GM19240 (cell line): ENCODE results near the gene LAMTOR3.

Experiments
- DNase-seq: peaks from one replicate; pipeline ENCODE4 v3.0.0; 2011; ENCODE audit warnings: low spot score; ENCODE audit not compliant: insufficient read length

Gene LAMTOR3, protein sequence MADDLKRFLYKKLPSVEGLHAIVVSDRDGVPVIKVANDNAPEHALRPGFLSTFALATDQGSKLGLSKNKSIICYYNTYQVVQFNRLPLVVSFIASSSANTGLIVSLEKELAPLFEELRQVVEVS

DNA sequence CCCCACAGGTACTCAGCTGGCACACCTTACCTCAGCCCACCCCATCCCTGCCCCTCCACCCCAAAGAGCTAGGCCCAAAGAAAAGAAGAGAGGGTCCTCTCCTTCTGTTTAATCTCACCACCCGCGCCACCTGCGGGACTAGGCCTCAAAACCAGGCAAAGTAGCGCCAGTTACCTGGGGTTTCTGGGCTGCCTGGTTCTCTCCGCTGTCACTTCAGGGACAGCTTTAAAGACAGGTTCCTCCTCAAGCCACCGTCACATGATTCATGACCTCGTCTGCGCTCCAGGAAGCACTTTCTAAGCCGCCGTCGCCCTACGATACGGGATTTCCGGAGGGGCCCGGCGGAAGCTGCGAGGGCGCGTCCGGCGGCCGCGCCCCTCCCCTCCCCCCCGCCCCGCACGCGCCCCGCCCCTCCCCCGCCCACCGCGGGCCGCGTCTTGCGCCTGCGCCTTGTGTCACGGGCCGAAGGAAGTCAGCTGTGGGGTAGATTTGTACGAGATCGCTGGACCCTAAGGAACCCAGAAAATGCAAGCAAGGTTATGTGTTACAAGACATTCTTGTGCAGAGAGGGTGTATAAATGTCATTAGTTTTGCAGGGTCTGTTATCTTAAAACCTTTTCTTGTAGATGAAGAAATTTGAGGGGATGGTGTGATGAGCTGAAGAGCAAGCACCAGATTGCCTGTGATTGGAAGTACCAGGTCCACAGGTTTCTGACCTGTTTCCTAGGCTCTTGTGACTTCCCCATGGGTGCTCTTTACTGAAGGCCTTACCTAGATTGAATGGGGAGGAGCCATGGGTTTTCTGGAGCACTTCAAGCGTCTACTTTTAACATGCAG is at the start of gene LAMTOR3:
TSS of gene LAMTOR3 (minus strand) at position 267 of the 837 bp plus-strand sequence. CDS start 464 bp downstream, outside the sequence.
- peak; percentile 53 for DNase-seq

DNA sequence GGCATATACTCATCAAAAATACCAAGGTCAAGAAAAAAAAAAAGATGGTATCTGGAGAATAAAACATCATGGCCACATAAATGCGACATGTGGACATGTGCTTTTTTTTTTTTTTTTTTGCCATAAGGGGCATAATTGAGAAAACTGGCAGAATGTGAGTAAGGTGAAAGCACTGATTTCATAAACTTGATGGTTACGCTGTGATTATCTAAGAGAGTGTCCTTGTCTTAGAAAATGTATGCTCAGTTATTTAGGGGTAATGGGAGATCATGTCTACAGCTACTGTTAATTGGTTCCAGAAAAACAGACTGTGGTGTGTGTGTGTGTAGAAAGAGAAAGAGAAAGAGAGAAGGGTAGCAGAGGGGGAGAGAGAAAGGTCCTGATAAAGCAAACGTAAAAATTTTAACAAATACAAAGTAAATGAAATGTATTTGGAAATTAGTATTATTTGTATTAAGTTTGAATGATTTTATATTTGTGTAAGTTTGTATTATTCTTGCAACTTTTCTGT is 44.1 kb upstream of the LAMTOR3 start:
- DNase-seq, result no peak

DNA sequence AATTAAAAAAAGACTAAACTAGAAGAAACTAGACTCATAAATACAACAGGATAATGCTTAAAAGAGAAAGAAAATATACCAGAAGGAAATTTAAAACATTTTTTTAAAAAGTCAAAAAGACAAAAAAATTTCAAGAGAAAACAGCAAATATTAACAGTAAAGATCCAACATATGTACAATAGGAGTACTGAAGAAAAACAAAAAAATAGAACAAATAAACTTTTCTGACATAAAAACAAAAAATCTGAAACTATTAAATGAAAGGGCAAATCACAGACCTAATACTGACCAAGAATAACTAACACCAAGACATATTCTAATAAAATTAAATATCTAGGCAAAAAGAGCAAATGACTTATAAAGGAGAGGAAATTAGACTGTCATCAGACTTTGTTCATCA is 40.7 kb upstream of the LAMTOR3 start:
- DNase-seq, result no peak

DNA sequence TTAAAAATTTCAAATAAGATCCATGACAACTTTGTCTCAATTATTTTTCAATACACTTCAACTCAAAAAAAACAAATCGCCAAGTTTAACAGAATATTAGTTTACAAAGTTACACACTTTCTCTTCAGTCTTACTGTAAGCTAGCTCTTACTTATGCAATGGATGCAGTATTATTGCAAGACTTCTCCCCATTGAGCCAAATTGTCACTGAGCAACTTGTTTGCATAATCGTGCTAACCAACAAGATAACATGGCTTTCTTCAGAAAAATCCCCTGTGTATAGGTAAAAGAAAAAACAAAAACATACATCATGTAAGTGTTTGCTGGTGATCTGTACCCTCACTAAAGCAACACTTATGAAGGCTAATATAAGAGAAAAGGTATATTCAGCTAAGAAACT is 33.3 kb upstream of the LAMTOR3 start:
- no peak for DNase-seq

DNA sequence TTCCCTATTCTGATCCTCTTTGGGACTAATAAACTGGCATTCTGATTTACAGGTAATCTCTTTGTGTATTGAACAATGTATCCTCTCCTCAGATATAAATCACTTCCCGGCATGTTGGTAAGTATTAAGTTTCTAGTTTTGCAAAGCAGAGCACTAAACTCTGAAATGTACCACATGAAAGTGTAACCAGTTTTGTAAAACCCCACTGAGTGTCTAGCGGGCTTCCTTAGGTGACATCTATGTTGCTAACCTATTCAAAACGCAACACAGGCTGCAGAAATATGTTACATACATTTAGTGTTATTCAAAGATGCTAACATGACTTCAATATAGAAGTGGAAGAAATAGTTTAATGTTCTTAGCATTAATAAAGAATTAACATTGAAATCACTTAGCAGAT is 26.9 kb upstream of the LAMTOR3 start:
- no peak for DNase-seq

DNA sequence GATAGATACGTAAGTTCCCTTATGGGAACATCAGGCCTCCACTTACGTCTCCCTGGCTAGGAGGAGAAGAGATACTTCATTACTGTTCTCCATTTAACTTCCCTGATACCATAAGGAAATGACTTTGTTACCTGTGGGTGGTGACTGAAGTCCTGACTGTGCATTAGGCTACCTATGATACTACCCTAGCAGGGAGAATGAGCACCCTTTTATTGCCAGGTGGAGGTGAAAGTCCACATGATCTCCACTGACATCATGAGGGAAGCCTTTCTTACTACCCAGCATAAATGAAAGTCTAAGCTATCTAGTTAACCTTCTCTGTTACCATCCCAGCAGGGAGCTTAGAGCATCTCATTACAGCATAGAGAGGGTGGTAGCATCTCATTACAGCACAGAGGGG is 24.4 kb upstream of the LAMTOR3 start:
- DNase-seq, result no peak

DNA sequence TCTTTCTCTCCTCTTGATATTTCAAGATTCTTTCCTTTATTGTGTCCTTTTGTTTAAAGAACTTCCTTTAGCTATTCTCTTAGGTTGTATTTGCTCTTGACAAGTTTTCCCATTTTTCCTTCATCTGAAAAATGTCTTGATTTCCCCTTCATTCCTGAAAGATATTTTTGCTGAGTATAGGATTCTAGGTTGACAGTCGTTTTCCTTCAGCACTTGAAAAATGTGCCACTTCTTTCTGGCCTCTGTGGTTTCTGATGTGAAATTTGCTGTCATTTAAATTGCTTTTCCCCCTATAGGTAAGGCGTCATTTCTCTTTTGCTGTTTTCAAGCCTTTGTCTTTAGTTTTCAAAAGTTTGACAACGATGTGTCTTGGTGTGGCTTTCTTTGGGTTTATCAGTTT is 23.3 kb upstream of the LAMTOR3 start:
- DNase-seq, result no peak

DNA sequence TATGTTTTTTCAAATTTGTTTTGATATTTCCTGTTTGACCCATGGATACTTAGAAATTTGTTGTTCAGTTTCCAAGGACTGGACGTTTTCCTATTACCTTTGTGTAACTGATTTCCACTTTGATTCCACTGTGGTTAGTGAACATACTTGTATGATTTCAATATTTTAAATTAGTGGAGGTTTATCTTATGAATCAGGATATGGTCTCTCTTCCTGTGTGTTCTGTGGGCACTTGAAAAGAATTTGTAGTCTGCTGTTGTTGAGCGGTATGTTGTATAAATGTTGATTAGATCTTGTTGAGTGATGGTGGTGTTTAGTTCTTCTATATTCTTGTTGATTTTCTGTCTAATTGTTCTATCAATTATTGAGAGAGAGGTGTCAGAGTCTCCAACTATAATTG is 21.2 kb upstream of the LAMTOR3 start:
- no peak for DNase-seq

DNA sequence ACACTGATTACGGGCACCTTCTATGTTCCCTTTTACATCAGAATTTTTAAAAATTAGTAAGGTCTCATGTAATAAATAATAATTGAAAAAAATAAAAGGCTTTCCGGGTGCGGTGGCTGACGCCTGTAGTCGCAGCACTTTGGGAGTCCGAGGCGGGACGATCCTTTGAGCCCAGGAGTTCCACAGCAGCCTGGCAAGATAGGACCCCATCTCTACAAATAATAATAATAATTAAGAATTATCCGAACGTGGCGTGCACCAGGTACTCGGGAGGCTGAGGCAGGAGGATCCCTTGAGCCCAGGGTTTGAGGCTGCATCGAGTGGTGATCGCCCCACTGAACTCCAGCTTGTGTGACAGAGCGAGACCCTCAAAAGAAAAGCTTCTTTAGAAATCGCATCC is 771 bp upstream of the LAMTOR3 start:
- DNase-seq, result no peak

DNA sequence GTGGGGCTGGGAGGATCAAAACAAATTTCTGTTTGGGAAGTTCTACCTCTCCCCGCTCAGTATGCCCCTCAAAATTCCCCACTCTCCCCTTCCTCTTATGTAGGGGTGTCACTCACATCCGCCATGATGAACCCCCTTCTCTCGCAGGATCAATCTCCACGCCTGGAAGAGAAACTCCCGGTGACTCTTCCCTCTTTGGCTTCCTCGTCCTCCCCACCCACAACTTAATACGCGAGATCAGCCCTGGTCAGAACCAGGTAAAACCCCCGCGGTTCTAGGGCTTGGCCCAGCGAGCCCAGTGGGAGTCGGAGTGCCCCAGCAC is 427 bp downstream of the LAMTOR3 start:
- no peak for DNase-seq

DNA sequence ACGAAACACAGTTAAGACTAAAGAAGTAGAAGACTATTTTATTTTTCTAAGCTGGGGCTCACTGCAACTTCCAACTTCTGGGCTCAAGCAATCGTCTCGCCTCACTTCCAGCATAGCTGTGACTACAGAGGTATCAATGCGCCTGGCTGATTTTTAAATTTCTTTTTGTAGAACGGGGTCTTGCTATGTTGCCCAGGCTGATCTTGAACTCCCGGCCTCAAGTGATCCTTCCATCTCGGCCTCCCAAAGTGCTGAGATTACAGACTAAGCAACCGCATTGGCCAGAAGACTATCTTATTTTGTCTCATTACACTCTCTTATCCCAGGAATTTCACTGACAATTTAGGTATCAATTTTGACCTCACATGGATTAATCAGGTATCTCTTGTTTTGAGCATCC is 1.2 kb downstream of the LAMTOR3 start:
- DNase-seq, result no peak

DNA sequence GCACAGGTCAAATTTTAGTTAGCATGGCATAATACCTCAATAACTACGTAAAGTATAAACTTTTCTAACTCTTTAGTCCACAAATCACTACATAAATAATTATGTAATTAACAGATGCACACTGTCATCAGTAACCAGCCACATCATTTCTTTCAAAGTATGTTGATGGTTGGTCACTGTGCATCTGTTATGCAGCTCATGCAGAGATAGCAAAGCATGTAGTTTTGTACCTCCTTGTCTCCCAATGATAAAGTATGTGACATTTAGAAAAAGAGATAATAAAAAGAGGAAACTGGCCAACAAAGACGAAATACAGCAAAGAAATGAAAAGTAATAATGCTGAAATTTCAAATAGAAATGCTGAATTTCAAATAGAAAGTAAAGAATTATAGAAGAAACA is 2.9 kb downstream of the LAMTOR3 start:
- no peak for DNase-seq

DNA sequence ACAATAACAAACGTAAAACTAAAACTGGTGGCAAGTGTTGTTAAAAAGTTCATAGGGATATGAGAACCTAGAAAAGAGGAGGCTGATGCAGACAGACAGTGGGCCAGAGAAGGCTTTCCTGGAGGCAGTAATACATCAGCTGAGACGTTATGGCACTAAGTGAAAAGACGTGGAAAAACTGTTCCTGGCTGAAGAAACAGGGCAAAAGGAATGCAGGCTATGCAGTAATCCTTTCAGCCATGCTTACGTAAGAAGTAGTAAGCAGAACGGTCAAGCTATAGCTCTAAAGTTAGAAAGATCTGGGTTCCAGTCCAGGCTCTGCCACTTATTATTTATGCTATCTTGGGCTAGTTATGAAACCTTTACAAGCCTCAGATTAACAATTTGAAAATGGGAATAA is 6.4 kb downstream of the LAMTOR3 start:
- DNase-seq, result no peak

DNA sequence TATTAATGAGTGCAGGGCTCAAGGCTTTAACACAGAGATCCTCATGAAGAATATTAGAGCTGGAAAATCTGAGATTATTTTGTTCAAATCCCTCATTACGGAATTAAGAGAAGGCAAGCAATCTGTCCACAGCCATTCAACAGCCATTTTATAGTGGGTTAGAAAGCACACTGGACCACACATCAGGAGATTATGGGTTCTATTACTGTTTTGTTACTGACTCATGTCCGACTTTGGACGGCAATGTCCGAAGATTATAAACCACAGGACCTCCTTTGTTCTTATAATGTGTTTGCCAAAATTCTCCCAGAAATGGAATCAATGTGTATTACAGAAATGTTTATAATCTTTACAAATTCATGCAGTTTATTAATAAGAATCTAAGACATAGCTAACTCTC is 8.1 kb downstream of the LAMTOR3 start:
- DNase-seq, result no peak

DNA sequence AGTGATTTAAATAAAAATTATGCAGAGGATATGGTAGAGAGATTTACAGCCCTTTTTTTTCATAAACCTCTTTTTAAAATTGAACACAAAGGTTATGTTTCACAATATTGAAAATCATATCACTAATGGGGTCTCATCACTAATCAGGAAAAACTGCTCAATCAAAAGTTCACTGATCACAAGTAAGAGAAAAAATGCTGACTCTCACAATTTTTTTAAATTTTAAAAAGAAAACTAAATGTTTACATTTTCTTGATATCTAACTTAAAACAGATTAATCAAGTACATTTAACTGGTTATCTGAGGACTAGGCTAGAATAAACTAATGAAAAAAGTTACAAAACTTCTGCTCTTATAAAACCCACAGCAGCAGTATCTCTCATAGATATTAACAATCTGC is 8.5 kb downstream of the LAMTOR3 start:
- DNase-seq, result no peak

DNA sequence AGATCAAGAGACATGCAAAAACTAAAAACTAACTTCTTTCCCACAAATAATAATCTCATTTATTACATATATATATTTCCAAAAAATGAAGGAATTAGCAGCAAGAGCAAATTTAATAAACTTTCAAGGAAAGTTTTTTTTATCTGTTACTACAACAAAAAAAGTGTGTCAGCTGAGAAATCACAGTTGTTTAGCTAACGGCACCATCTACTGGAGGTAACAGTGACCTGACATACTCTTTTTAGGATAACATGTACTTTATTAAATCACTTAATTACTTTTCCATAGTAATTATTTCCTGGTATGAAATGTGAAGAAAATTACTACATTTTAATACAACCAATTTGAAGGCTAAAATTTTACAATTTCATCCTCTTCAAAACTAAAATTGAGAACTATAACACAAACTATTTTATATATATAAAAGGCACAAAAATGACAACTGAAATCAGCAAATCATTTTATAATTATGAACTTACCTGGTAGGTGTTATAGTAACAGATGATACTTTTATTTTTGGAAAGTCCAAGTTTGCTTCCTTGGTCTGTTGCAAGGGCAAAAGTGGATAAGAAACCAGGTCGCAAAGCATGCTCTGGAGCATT is 9.1 kb downstream of the LAMTOR3 start:
- DNase-seq, result no peak

DNA sequence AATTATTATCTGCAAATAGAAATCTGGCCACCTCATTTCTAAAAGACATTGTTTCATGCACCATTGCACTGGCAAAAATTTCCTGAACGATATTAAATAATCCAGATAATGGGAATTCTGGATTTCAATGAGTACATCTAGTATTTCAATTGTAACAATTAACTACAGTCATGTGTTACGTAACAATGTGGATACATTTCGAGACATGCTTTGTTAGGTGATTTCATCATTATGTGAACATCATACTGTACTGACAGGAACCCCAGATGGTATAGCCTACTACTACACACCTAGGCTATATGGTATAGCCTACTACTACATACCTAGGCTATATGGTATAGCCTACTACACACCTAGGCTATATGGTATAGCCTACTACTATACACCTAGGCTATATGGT is 14.8 kb downstream of the LAMTOR3 start:
- no peak for DNase-seq

DNA sequence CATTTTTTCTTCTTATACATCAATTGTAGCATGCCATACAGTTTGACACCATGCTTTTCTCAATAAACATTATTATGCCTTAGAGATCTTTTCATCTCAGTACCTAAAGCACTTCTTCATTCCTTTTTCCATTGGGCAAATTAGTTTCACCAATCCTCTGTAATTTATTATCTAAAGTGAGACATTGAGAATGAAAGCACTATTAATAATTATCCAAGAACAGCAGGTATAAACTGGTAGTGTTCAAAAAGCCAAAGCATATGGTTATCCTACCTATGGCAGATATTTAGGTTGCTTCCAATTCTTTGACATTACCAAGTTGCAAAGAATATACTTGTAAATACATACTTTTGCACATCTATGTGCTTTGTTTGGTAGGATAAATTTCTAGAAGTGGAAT is 15.6 kb downstream of the LAMTOR3 start:
- no peak for DNase-seq

DNA sequence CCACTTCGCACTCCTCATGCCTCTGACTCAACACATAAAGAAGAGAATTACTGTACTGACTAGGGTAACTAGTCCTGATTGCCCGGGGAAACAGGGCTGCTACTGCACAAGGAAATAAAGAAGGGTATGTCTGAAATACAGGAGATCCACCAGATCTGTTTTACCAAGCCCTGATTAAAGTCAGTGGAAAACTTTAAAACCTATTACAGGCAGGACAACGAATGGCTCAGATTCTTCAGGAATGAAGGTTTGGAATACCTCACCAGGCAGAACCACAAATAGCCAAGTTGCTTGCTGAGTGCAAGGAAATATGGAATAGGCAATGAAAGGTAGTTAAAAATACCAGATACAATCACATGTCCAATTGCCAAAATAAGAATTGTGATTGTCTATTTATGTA is 17.3 kb downstream of the LAMTOR3 start:
- no peak for DNase-seq

DNA sequence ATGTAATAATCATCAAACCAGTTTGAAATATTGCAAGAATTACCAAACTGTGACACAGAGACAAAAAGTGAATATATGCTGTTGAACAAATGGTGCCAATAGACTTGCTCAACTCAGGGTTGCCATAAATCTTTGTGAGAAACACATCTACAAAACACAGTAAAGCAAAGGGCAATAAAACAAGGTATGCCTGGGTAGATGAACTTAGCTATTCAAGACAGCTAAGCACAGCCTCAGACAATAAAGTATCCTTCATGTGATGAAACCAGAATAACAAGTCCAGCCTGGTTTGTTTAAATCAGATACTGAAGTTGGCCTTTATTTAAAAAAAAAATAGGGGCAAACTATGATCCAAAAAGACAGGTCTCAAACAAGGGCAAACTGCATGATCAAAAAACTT is 19.2 kb downstream of the LAMTOR3 start:
- DNase-seq, result no peak

DNA sequence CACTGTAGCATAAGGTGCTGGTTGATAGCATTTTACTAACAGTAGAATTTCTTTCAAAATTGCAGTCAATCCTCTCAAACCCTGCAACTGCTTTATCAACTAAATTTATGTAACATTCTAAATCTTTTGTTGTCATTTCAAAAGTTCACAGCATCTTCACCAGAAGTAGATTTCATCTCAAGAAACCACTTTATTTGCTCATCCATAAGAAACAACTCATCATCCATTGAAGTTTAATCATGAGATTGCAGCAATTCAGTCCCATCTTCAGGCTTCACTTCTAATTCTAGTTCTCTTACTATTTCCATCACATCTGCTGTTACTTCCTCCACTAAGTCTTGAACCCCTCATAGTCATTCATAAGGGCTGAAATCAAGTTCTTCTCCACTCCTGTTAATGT is 21.7 kb downstream of the LAMTOR3 start:
- no peak for DNase-seq

DNA sequence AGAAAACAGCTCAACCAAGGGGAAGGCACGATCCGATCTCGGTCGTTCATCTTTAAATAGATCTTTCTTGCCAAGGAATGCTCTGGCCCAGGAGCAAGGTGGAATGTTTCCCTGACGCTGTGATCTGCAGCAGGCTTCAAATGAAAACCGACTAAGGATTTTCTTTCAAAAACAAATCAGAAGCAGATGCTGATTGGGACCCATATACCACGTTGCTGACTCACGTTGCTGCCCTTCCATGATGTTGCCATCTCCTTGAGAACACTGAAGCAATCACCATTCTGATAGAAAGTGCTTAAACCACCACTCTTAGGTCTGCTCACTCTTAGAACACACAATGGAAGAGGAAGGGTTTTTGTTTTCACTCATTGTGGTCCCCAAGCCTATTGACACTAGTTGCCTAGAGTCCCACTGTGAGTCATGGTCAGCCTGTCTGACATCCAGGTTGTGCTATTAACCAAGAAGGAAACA is 26.1 kb downstream of the LAMTOR3 start:
- no peak for DNase-seq

DNA sequence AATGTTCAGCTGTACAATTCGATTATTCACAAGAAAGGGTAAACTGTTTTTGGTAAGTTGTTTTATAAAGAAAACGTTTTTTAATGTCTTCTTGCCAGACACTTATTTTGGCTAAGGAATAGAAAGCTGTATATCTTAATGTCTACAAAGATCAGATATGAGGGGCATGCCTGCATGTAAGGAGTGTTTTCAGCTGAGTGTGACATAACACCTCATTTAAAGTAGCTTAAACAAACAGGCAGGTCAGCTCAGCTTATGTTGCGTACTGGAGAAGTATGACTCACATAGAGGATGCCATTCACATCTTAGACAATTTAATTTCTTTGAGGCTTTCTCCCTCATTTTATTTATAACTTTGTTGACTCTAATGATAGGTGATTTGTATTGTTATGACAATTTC is 30.4 kb downstream of the LAMTOR3 start:
- no peak for DNase-seq
